SH-SY5Y (cell line): Measurements from ENCODE around the gene LNX2.

ENCODE experiments used
- GATA2 ChIP-seq: IDR thresholded peaks from 2 replicates; pipeline ENCODE4 v1.6.1; 2011; ENCODE audit warnings: mild to moderate bottlenecking, low read depth, low read length
- GATA3 ChIP-seq: IDR thresholded peaks from 2 replicates; pipeline ENCODE4 v1.6.1; 2011; ENCODE audit warnings: low read depth, mild to moderate bottlenecking, low read length, moderate library complexity

The LNX2 gene

DNA sequence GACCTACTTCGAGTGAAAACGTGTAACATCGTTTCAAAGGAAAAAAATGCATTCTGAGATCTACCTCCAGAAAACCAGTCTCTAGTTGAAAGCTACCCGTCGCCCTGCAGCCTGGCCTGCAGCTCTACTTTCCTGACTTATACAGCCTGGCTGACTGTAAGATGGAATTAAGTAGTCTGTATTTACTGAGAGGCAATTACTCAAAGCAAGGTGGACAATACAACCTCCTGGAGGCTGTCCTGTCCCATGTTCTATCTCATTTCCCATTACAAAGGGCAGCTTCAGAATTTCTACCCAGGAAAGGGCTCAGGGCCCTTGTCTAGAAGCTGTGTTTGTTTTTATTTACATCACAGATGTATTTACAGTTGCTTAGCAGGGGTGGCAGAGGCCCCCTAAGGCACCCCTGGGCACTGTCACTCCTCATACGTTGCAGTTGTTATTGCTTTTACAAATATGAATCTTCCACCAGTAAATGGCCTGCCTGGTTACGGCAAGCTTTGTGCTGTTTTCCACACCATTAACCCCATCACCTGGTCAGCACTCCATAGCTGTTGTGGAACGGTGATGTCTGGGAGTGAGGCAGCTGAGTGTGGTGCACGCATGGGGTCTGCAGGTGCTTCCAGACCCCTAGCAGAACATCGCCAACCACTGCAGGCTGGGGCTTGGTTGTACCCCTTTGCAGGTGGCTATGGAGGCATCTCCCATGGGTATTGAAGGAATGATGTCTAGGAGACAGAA is 123.6 kb downstream of the LNX2 start:
- TF ChIP-seq GATA2 (no peak), GATA3 (no peak)

DNA sequence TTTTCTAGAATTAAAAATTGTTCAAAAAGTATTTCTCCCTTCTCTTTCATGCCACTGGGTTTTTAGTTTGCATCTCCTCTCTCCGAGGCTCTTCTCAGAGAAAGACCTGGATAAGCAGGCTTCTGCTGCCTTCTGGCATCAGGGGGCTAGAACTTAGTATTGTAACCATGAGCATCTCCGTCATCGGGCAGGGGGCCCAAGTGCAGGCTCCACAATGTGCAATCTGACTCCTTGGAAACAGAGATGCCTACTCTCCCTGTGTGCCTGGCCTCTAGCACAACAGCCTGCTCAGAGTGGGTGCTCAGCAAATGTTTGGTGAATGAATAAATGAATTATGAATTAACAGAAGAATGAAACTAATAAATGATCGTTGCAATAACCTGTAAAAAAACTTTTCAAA is 124.3 kb downstream of the LNX2 start:
- TF ChIP-seq GATA3 (no peak), GATA2 (no peak)
